HG03060 (cell line): ENCODE results near the gene CTNNA2.

Experiments used
- ATAC-seq: cut with Tn5 transposase; IDR thresholded peaks from one replicate; pipeline ENCODE4 v1.9.1; 2021; ENCODE audit warnings: low read depth, moderate number of reproducible peaks; ENCODE audit not compliant: unreplicated experiment

Gene CTNNA2

GRCh38 chr2:79611448-79612016 is 98.7 kb downstream of the CTNNA2 start:
- no peak for ATAC-seq

- no peak for ATAC-seq
Measured at GRCh38 chr2:79612999-79613398, 100.1 kb downstream of the CTNNA2 start.

- no peak for ATAC-seq
Measured at GRCh38 chr2:79619442-79619841, 106.6 kb downstream of the CTNNA2 start.

- no peak for ATAC-seq
Measured at GRCh38 chr2:79619976-79620375, 107.1 kb downstream of the CTNNA2 start.

- no peak for ATAC-seq
Measured at GRCh38 chr2:79620679-79621078, 107.8 kb downstream of the CTNNA2 start.

- no peak for ATAC-seq
Measured at GRCh38 chr2:79621252-79621651, 108.4 kb downstream of the CTNNA2 start.

- ATAC-seq: no peak
Measured at GRCh38 chr2:79621755-79622154, 108.9 kb downstream of the CTNNA2 start.

- ATAC-seq: no peak
Measured at GRCh38 chr2:79622508-79622907, 109.7 kb downstream of the CTNNA2 start.

- ATAC-seq: no peak
Measured at GRCh38 chr2:79627237-79627636, 114.4 kb downstream of the CTNNA2 start.

GRCh38 chr2:79630060-79630459 is 117.2 kb downstream of the CTNNA2 start:
- no peak for ATAC-seq

- no peak for ATAC-seq
Measured at GRCh38 chr2:79630972-79631557, 118.2 kb downstream of the CTNNA2 start.

- ATAC-seq: no peak
Measured at GRCh38 chr2:79638410-79638809, 125.6 kb downstream of the CTNNA2 start.

- ATAC-seq: no peak
Measured at GRCh38 chr2:79638954-79639353, 126.1 kb downstream of the CTNNA2 start.

GRCh38 chr2:79640001-79640400 is 127.2 kb downstream of the CTNNA2 start:
- no peak for ATAC-seq

GRCh38 chr2:79649531-79649930 is 136.7 kb downstream of the CTNNA2 start:
- ATAC-seq: no peak

GRCh38 chr2:79660557-79660956 is 147.7 kb downstream of the CTNNA2 start:
- no peak for ATAC-seq

- no peak for ATAC-seq
Measured at GRCh38 chr2:79665091-79665490, 152.2 kb downstream of the CTNNA2 start.

- no peak for ATAC-seq
Measured at GRCh38 chr2:79666430-79666829, 153.6 kb downstream of the CTNNA2 start.

- ATAC-seq: no peak
Measured at GRCh38 chr2:79669714-79670113, 156.9 kb downstream of the CTNNA2 start.

- no peak for ATAC-seq
Measured at GRCh38 chr2:79670198-79670597, 157.3 kb downstream of the CTNNA2 start.

- no peak for ATAC-seq
Measured at GRCh38 chr2:79686884-79687283, 174.0 kb downstream of the CTNNA2 start.

- ATAC-seq: no peak
Measured at GRCh38 chr2:79695248-79695647, 182.4 kb downstream of the CTNNA2 start.

GRCh38 chr2:79697200-79697599 is 184.3 kb downstream of the CTNNA2 start:
- ATAC-seq: no peak
